Activated B cell treated with CpG ODN at 0.5 μM for 24 hours (primary cell): ENCODE results near the gene SNX20. TPM values are rescaled to one million over a fixed set of nuclear protein-coding genes. Genes with fewer than 3 reads are reported as not detected.

Source experiments
- ATAC-seq: fragments of 200-7000 bp; cut with Tn5 transposase; one replicate; pipeline ENCODE4 v1.10.0; 2021; ENCODE audit warnings: low read depth, mild to moderate bottlenecking, moderate library complexity
- CTCF ChIA-PET: fragments of 350-600 bp; sonication (Branson Sonifier 250); formaldehyde crosslinking; loops from one replicate; lab custom pipeline; 2021; ENCODE audit warnings: antibody characterized with exemption; lab: Charles Lee
- POLR2A ChIA-PET: fragments of 350-600 bp; sonication (Branson Sonifier 250); formaldehyde crosslinking; loops from one replicate; lab custom pipeline; 2021; ENCODE audit warnings: antibody characterized with exemption; lab: Charles Lee
- DNase-seq: peaks from one replicate; pipeline ENCODE4 v3.0.0; 2022
- H3K27ac Mint-ChIP-seq: one replicate; pipeline ENCODE4 v1.8.0; 2020; ENCODE audit warnings: mixed read lengths
- H3K27me3 Mint-ChIP-seq: one replicate; pipeline ENCODE4 v1.8.0; 2021; ENCODE audit warnings: mixed read lengths
- H3K36me3 Mint-ChIP-seq: one replicate; pipeline ENCODE4 v1.8.0; 2021; ENCODE audit warnings: low read depth, mixed read lengths
- H3K4me1 Mint-ChIP-seq: one replicate; pipeline ENCODE4 v1.8.0; 2021; ENCODE audit warnings: mixed read lengths
- H3K4me3 Mint-ChIP-seq: one replicate; pipeline ENCODE4 v1.8.0; 2020; ENCODE audit warnings: mild to moderate bottlenecking, mixed read lengths
- H3K9me3 Mint-ChIP-seq: one replicate; pipeline ENCODE4 v1.8.0; 2020; ENCODE audit warnings: mixed read lengths
- CTCF ChIP-seq: fragments of 200-600 bp; IDR thresholded peaks from one replicate; pipeline ENCODE4 v1.8.0; 2022; ENCODE audit warnings: antibody characterized with exemption, mild to moderate bottlenecking
- intact Hi-C: fragments of 100-400 bp; cut with micrococcal nuclease; formaldehyde crosslinking; loops from one replicate; pipeline ENCODE4 v1.15.1; 2024
- total RNA-seq: library from RNA; stranded (reverse); gene quantifications from 2 replicates; pipeline ENCODE4 v1.2.3, GENCODE V29; 2022

SNX20 gene
- total RNA-seq, 1 donor from 2014 or later = 33.1 TPM

- Mint-ChIP-seq H3K4me1 (peaks cover 23% of the 10 kb centered on the region), H3K4me3 (no peak overlapping the region), H3K27me3 (no peaks in the 10 kb centered on the region), H3K27ac (no peak overlapping the region), H3K36me3 (no peaks in the 10 kb centered on the region), H3K9me3 (peaks cover 2% of the 10 kb centered on the region)
- POLR2A ChIA-PET = interaction anchor here (1.3 kb wide), 1 partner anchor 27 kb away, joined by 4 read pairs; no protein-coding TSS in a partner anchor
- intact Hi-C loops = no loop called here
- no peak for TF ChIP-seq CTCF
- no peak for ATAC-seq
- CTCF ChIA-PET = no interaction called here
- no peak for DNase-seq
Observed at GRCh38 chr16:50711040-50711439, 29.9 kb upstream of the SNX20 start.

- peaks cover 10% of the 10 kb centered on the region for H3K9me3 Mint-ChIP-seq
- H3K27ac Mint-ChIP-seq = peak overlapping the region; percentile 25
- no peak for ATAC-seq
- H3K27me3 Mint-ChIP-seq = no peaks in the 10 kb centered on the region
- peaks cover 4% of the 10 kb centered on the region for H3K36me3 Mint-ChIP-seq
- no peak for DNase-seq
- intact Hi-C loops = no loop called here
- CTCF ChIA-PET = no interaction called here
- H3K4me1 Mint-ChIP-seq = peaks cover 23% of the 10 kb centered on the region
- POLR2A ChIA-PET = no interaction called here
- H3K4me3 Mint-ChIP-seq = no peak overlapping the region
- no peak for TF ChIP-seq CTCF
Observed at GRCh38 chr16:50709980-50710379, 28.9 kb upstream of the SNX20 start.

GRCh38 chr16:50709061-50709684 is 28.1 kb upstream of the SNX20 start:
- TF ChIP-seq CTCF = no peak
- ATAC-seq (peak; percentile 79), DNase-seq (no peak)
- Mint-ChIP-seq H3K4me3 (peak overlapping the region; percentile 9), H3K27me3 (no peaks in the 10 kb centered on the region), H3K9me3 (peaks cover 15% of the 10 kb centered on the region), H3K27ac (peak overlapping the region; percentile 10), H3K4me1 (peaks cover 23% of the 10 kb centered on the region), H3K36me3 (peaks cover 8% of the 10 kb centered on the region)
- intact Hi-C loops = no loop called here
- POLR2A ChIA-PET = interaction anchor here (1.2 kb wide), 1 partner anchor 32 kb away, joined by 3 read pairs; no protein-coding TSS in a partner anchor
- CTCF ChIA-PET = no interaction called here

- intact Hi-C loops = no loop called here
Observed at GRCh38 chr16:50708373-50709060, 27.4 kb upstream of the SNX20 start.

More at GRCh38 chr16:50708373-50709060, 27.4 kb upstream of the SNX20 start:
- Mint-ChIP-seq H3K36me3 (peaks cover 11% of the 10 kb centered on the region), H3K27ac (no peak overlapping the region), H3K4me1 (peaks cover 23% of the 10 kb centered on the region), H3K9me3 (peaks cover 20% of the 10 kb centered on the region), H3K4me3 (no peak overlapping the region), H3K27me3 (no peaks in the 10 kb centered on the region)
- ATAC-seq (no peak), DNase-seq (no peak)
- CTCF ChIA-PET = interaction anchor here (0.6 kb wide), 1 partner anchor 28 kb away, joined by 3 read pairs; the partner anchor contains the start of gene SNX20
- no peak for TF ChIP-seq CTCF
- POLR2A ChIA-PET = interaction anchor here (1.2 kb wide), 1 partner anchor 33 kb away, joined by 3 read pairs; no protein-coding TSS in a partner anchor
